MM.1S (cell line): ENCODE data around the gene ACOX3.

Source experiments
- DNase-seq: peaks from one replicate; pipeline ENCODE4 v3.0.0-alpha.2; 2015
- H2AFZ ChIP-seq: fragments of 300-600 bp; sonication (generic); 2 replicates; pipeline ENCODE4 v1.6.0; 2016; ENCODE audit warnings: antibody characterized with exemption, low read length
- H3F3A ChIP-seq: fragments of 300-600 bp; sonication (generic); 2 replicates; pipeline ENCODE4 v1.6.1; 2016; ENCODE audit warnings: mild to moderate bottlenecking, antibody characterized with exemption, low read length, moderate library complexity, mixed read lengths; ENCODE audit not compliant: insufficient read depth
- H3K27ac ChIP-seq: fragments of 300-600 bp; sonication (generic); 2 replicates; pipeline ENCODE4 v1.5.1; 2016; ENCODE audit warnings: mild to moderate bottlenecking, low read length
- H3K27me3 ChIP-seq: fragments of 300-600 bp; sonication (generic); replicated peaks from 2 replicates; pipeline ENCODE4 v1.6.0; 2016; ENCODE audit warnings: low read length; ENCODE audit not compliant: insufficient read depth
- H3K36me3 ChIP-seq: fragments of 300-600 bp; sonication (generic); replicated peaks from 2 replicates; pipeline ENCODE4 v1.6.1; 2016; ENCODE audit warnings: mild to moderate bottlenecking, low read length, mixed read lengths; ENCODE audit not compliant: insufficient read depth
- H3K4me1 ChIP-seq: fragments of 300-600 bp; sonication (generic); 2 replicates; pipeline ENCODE4 v1.6.1; 2016; ENCODE audit warnings: low read length, mixed read lengths
- H3K4me2 ChIP-seq: fragments of 300-600 bp; sonication (generic); 2 replicates; pipeline ENCODE4 v1.6.0; 2016; ENCODE audit warnings: low read depth, low read length
- H3K4me3 ChIP-seq: fragments of 300-600 bp; sonication (generic); 2 replicates; pipeline ENCODE4 v1.5.1; 2016; ENCODE audit warnings: low read length, mixed read lengths
- H3K79me2 ChIP-seq: fragments of 300-600 bp; sonication (generic); 2 replicates; pipeline ENCODE4 v1.6.1; 2016; ENCODE audit warnings: mixed run types, low read length, mixed read lengths
- H3K9ac ChIP-seq: fragments of 300-600 bp; sonication (generic); 2 replicates; pipeline ENCODE4 v1.6.1; 2016; ENCODE audit warnings: low read length, mixed read lengths
- H3K9me2 ChIP-seq: fragments of 300-600 bp; sonication (generic); replicated peaks from 2 replicates; pipeline ENCODE4 v1.6.1; 2016; ENCODE audit warnings: mild to moderate bottlenecking, low read length, mixed read lengths; ENCODE audit not compliant: insufficient read depth
- H3K9me3 ChIP-seq: fragments of 300-600 bp; sonication (generic); replicated peaks from 2 replicates; pipeline ENCODE4 v1.6.1; 2016; ENCODE audit warnings: mild to moderate bottlenecking, low read length, mixed read lengths; ENCODE audit not compliant: insufficient read depth
- H4K20me1 ChIP-seq: fragments of 300-600 bp; sonication (generic); 2 replicates; pipeline ENCODE4 v1.6.1; 2016; ENCODE audit warnings: mild to moderate bottlenecking, low read length, moderate library complexity, mixed read lengths; ENCODE audit not compliant: insufficient read depth
- CTCF ChIP-seq: fragments of 300-600 bp; sonication (generic); IDR thresholded peaks from 2 replicates; pipeline ENCODE4 v1.5.1; 2016; ENCODE audit warnings: antibody characterized with exemption, low read length, mixed read lengths
- EZH2 ChIP-seq: fragments of 300-600 bp; sonication (generic); optimal IDR thresholded peaks from 2 replicates; pipeline ENCODE3; 2017; ENCODE audit warnings: low read depth, mild to moderate bottlenecking, antibody characterized with exemption, low read length, mixed read lengths
- EZH2phosphoT487 ChIP-seq: fragments of 300-600 bp; sonication (generic); IDR thresholded peaks from 2 replicates; pipeline ENCODE4 v1.6.1; 2018; ENCODE audit warnings: antibody characterized with exemption, low read length

Gene ACOX3

GRCh38 chr4:8364848-8365350 is 75.6 kb downstream of the ACOX3 start:
- H3K9ac ChIP-seq: no peak overlapping the region
- DNase-seq: no peak
- H3K9me3 ChIP-seq: no peaks in the 10 kb centered on the region
- H3K9me2 ChIP-seq: no peaks in the 10 kb centered on the region
- no peak overlapping the region for H3K27ac ChIP-seq
- no peaks in the 10 kb centered on the region for H3K36me3 ChIP-seq
- H3K27me3 ChIP-seq: no peaks in the 10 kb centered on the region
- TF ChIP-seq EZH2phosphoT487 (no peak), EZH2 (no peak), CTCF (no peak)
- H3K79me2 ChIP-seq: no peaks in the 10 kb centered on the region
- H3F3A ChIP-seq: no peaks in the 10 kb centered on the region
- H3K4me3 ChIP-seq: no peak overlapping the region
- no peaks in the 10 kb centered on the region for H3K4me1 ChIP-seq
- no peak overlapping the region for H3K4me2 ChIP-seq
- H2AFZ ChIP-seq: no peak overlapping the region
- no peaks in the 10 kb centered on the region for H4K20me1 ChIP-seq

GRCh38 chr4:8364141-8364540 is 76.4 kb downstream of the ACOX3 start:
- H3K79me2 ChIP-seq: no peaks in the 10 kb centered on the region
- H3K9me2 ChIP-seq: no peaks in the 10 kb centered on the region
- no peak overlapping the region for H3K4me2 ChIP-seq
- H3K4me1 ChIP-seq: no peaks in the 10 kb centered on the region
- no peak for DNase-seq
- H3F3A ChIP-seq: no peaks in the 10 kb centered on the region
- no peaks in the 10 kb centered on the region for H3K9me3 ChIP-seq
- H3K27ac ChIP-seq: no peak overlapping the region
- no peak for TF ChIP-seq EZH2phosphoT487
- TF ChIP-seq EZH2: no peak
- no peak for TF ChIP-seq CTCF
- H3K27me3 ChIP-seq: peaks cover 5% of the 10 kb centered on the region
- H2AFZ ChIP-seq: no peak overlapping the region
- H3K9ac ChIP-seq: no peak overlapping the region
- H3K36me3 ChIP-seq: no peaks in the 10 kb centered on the region
- no peak overlapping the region for H3K4me3 ChIP-seq
- no peaks in the 10 kb centered on the region for H4K20me1 ChIP-seq

- H3K36me3 ChIP-seq: no peaks in the 10 kb centered on the region
- H3K4me2 ChIP-seq: no peak overlapping the region
- no peaks in the 10 kb centered on the region for H3K9me3 ChIP-seq
These were observed 78.0 kb downstream of the ACOX3 start for GRCh38 chr4:8362483-8362882.

More at GRCh38 chr4:8362483-8362882, 78.0 kb downstream of the ACOX3 start:
- H4K20me1 ChIP-seq: no peaks in the 10 kb centered on the region
- H3K27ac ChIP-seq: no peak overlapping the region
- H3K79me2 ChIP-seq: no peaks in the 10 kb centered on the region
- TF ChIP-seq CTCF (no peak), EZH2phosphoT487 (no peak)
- H3K4me1 ChIP-seq: no peaks in the 10 kb centered on the region
- H3F3A ChIP-seq: no peaks in the 10 kb centered on the region
- no peaks in the 10 kb centered on the region for H3K9me2 ChIP-seq
- H2AFZ ChIP-seq: no peak overlapping the region
- H3K4me3 ChIP-seq: no peak overlapping the region
- no peak overlapping the region for H3K9ac ChIP-seq
- peaks cover 21% of the 10 kb centered on the region for H3K27me3 ChIP-seq
- no peak for DNase-seq
